A673 (cell line): ENCODE results near the gene NBPF9.
"Not testable (repeated sequence)": the region's sequence is repeated elsewhere in the genome, so short reads cannot be mapped to it uniquely, and the experiment has no call there.

ENCODE experiments used
- EZH2 ChIP-seq: fragments of 200-600 bp; sonication (generic); IDR thresholded peaks from 2 replicates; pipeline ENCODE4 v1.6.1; 2017; ENCODE audit warnings: borderline replicate concordance, low read depth, mild to moderate bottlenecking, mixed read lengths, antibody characterized with exemption, low read length; ENCODE audit not compliant: poor library complexity, severe bottlenecking
- TF ChIP-seq, protein P1 (sequence below): fragments of 300-800, 200-600 bp; sonication (generic); conservative IDR thresholded peaks from 2 replicates; pipeline ENCODE4 v1.5.1; 2017; ENCODE audit warnings: low read depth, mild to moderate bottlenecking, antibody characterized with exemption, low read length, moderate library complexity, mixed read lengths

DNA sequence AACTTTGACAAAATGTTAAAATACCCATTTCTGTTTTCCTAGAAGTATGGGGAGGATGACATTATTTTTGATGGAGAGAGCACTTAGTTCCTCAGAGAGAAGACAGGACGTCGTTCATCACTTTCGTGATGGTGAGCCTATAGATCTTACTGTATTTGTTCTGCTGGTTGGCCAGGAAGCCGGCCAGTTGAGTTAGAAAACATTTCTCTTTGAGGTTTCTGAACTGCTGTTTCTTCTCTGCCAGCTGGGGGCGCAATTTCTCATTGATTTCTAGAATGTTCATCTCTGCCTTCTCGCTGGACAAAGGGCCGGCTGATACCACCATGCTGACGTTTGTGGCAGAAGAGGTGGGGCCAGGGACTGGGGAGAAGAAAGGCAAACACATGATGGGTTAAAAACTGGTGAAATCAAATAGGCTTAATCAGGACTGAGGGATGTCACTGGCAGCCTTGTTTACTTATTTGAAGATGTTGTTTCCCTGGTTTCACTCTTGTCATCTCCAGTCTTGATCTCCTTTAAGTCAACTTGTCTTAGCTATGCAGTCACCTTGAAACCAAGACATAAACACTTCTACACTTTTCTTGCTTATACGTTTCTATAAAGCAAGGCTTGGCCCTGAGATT, 27.7 kb downstream of the NBPF9 start:
- not testable (repeated sequence) for TF ChIP-seq EZH2
- TF ChIP-seq, protein P1, sequence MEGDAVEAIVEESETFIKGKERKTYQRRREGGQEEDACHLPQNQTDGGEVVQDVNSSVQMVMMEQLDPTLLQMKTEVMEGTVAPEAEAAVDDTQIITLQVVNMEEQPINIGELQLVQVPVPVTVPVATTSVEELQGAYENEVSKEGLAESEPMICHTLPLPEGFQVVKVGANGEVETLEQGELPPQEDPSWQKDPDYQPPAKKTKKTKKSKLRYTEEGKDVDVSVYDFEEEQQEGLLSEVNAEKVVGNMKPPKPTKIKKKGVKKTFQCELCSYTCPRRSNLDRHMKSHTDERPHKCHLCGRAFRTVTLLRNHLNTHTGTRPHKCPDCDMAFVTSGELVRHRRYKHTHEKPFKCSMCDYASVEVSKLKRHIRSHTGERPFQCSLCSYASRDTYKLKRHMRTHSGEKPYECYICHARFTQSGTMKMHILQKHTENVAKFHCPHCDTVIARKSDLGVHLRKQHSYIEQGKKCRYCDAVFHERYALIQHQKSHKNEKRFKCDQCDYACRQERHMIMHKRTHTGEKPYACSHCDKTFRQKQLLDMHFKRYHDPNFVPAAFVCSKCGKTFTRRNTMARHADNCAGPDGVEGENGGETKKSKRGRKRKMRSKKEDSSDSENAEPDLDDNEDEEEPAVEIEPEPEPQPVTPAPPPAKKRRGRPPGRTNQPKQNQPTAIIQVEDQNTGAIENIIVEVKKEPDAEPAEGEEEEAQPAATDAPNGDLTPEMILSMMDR: 0 out of 2 replicates have a peak, but pooled peaks have one; percentile 19
